PFSK-1 (cell line): ENCODE data around the gene FREM1.

Source experiments
- FOXP2 ChIP-seq: optimal IDR thresholded peaks from 2 replicates; pipeline ENCODE3; 2011; ENCODE audit warnings: borderline replicate concordance, control low read depth, inconsistent platforms; ENCODE audit not compliant: insufficient read depth; ENCODE audit errors: extremely low read length, extremely low read depth
- POLR2AphosphoS5 ChIP-seq: IDR thresholded peaks from 2 replicates; pipeline ENCODE4 v1.6.1; 2012; ENCODE audit warnings: low read depth, mild to moderate bottlenecking, control low read depth, low read length, moderate library complexity
- SIN3A ChIP-seq: IDR thresholded peaks from 2 replicates; pipeline ENCODE4 v1.6.1; 2012; ENCODE audit warnings: mild to moderate bottlenecking, low read length, moderate library complexity, borderline replicate concordance; ENCODE audit not compliant: insufficient read depth
- TAF1 ChIP-seq: IDR thresholded peaks from 2 replicates; pipeline ENCODE4 v1.6.1; 2012; ENCODE audit warnings: low read length, control low read depth, borderline replicate concordance; ENCODE audit not compliant: insufficient read depth
- TF ChIP-seq, protein P1 (sequence below), 2 experiments: IDR thresholded peaks; 2 replicates each; pipeline versions ENCODE4 v1.6.1 to v1.8.0; 2011 to 2012; ENCODE audit warnings: low read depth in 2 of 2, low read length in 2 of 2, control low read depth in 1 of 2, inconsistent platforms in 1 of 2, mild to moderate bottlenecking in 1 of 2, moderate library complexity in 1 of 2; ENCODE audit not compliant: insufficient read depth in 1 of 2

Gene FREM1

DNA sequence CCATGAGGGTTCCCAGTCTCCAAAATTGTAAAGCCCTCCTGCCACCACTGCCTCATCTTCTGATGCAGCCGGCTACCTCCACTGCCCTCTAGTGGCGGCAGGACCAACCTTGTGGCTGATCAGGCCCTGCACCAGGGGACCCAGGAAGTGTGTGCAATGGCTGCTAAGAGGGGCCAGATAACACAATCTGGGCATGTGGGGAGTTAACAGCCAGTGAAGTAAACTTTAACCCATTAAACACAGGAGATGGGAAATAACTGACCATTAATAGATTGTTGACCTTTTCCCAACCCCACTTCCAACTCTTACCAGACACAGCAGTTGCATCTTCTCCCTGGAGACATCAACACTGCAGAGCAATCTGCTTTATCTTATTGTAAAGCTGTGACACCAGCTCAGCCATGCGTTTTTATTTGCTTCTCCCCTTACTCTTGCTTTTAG lies 63.3 kb downstream of the FREM1 start:
- TF ChIP-seq FOXP2 = no peak
- TF ChIP-seq, protein P1, sequence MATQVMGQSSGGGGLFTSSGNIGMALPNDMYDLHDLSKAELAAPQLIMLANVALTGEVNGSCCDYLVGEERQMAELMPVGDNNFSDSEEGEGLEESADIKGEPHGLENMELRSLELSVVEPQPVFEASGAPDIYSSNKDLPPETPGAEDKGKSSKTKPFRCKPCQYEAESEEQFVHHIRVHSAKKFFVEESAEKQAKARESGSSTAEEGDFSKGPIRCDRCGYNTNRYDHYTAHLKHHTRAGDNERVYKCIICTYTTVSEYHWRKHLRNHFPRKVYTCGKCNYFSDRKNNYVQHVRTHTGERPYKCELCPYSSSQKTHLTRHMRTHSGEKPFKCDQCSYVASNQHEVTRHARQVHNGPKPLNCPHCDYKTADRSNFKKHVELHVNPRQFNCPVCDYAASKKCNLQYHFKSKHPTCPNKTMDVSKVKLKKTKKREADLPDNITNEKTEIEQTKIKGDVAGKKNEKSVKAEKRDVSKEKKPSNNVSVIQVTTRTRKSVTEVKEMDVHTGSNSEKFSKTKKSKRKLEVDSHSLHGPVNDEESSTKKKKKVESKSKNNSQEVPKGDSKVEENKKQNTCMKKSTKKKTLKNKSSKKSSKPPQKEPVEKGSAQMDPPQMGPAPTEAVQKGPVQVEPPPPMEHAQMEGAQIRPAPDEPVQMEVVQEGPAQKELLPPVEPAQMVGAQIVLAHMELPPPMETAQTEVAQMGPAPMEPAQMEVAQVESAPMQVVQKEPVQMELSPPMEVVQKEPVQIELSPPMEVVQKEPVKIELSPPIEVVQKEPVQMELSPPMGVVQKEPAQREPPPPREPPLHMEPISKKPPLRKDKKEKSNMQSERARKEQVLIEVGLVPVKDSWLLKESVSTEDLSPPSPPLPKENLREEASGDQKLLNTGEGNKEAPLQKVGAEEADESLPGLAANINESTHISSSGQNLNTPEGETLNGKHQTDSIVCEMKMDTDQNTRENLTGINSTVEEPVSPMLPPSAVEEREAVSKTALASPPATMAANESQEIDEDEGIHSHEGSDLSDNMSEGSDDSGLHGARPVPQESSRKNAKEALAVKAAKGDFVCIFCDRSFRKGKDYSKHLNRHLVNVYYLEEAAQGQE (IDR thresholded peaks at IDR 0.05; ENCODE audit: insufficient read depth in 1 of 2, low read depth in 2 of 2, low read length in 2 of 2) = no peak
- TF ChIP-seq SIN3A = no peak
- no peak for TF ChIP-seq TAF1
- no peak for TF ChIP-seq POLR2AphosphoS5

DNA sequence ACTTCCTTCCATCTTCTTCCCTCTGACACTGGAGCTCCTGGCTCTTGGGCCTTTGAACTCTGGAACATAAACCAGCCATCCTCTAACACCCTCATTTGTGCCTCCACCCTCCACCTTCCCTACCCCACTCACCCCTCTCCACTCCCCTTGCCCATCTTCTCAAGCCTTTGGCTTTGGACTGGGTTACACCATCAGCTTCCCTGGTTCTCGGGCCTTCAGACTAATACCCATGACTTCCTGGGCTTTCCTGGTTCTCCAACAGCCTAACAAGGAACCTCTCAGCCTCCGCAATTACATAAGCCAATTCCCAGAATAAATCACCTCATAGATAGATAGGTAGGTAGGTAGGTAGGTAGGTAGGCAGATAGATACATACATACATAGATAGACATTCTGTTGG lies 67.1 kb downstream of the FREM1 start:
- TF ChIP-seq, protein P1 (IDR thresholded peaks at IDR 0.05; ENCODE audit: insufficient read depth in 1 of 2, low read depth in 2 of 2, low read length in 2 of 2) = no peak
- TF ChIP-seq TAF1 (no peak), POLR2AphosphoS5 (no peak), FOXP2 (no peak), SIN3A (no peak)

DNA sequence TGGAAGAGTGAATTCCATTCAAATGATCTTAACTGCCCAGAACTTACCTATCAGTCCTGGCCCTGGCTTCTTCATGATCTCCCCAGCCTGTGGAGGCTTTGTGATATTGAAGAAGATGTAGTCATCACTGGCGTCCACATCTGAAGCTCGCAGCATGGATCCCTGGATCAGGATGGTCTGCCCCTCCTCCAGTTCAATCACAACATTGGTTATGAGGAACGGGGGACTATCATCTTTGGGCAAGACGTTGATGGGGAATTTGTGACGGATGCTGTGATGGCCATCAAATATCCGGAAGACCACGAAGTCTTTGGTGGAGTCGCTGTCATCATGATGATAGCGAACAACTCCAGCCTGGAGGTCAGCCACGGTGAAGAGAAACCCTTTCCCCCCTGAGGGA lies 68.0 kb downstream of the FREM1 start:
- TF ChIP-seq SIN3A (no peak), TAF1 (no peak), POLR2AphosphoS5 (no peak), FOXP2 (no peak)
- TF ChIP-seq, protein P1 (IDR thresholded peaks at IDR 0.05; ENCODE audit: insufficient read depth in 1 of 2, low read depth in 2 of 2, low read length in 2 of 2) = no peak

DNA sequence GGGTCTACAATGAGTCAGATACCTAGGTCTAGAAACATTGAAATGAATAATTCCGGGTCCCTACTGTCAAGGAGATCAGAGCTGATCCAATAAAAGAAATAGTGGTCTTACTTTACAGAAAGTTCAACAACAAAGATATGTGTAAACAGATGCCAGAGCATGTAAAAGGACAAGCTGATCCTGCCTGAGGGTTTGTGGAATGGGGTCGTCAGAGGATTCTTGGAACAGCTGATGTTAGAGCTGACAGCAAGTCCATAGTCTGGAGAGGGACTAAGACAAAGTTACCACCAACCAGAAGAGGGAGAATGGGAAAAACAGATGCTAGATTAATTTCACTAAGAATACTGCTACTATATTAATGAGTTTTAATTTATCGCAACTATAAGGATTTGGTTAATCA lies 71.5 kb downstream of the FREM1 start:
- TF ChIP-seq SIN3A = no peak
- no peak for TF ChIP-seq TAF1
- TF ChIP-seq POLR2AphosphoS5 = no peak
- TF ChIP-seq FOXP2 = no peak
- TF ChIP-seq, protein P1 (IDR thresholded peaks at IDR 0.05; ENCODE audit: insufficient read depth in 1 of 2, low read depth in 2 of 2, low read length in 2 of 2) = no peak

DNA sequence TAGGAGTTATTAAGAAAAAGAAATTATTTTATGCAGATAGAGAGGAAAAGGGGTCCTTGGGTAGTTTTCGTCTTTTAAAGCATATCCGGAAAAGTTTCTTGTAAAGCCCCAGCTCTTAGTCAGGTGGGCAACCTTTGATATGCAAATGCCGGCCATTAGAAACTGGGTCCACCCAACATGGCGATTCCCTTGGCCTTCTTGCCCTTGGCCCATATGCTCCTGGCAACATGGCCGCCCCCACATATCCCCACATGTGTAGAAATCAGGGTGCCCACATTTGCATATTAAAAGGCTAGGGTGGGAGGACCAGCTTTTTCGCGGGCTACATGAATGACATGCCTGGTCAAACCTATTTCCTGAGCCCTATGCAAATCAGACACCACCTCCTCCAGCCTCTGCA lies 73.3 kb downstream of the FREM1 start:
- TF ChIP-seq TAF1 = no peak
- TF ChIP-seq, protein P1 (IDR thresholded peaks at IDR 0.05; ENCODE audit: insufficient read depth in 1 of 2, low read depth in 2 of 2, low read length in 2 of 2) = no peak
- TF ChIP-seq FOXP2 = no peak
- no peak for TF ChIP-seq POLR2AphosphoS5
- TF ChIP-seq SIN3A = no peak
